Measurements from ENCODE around the gene ATP13A4. TPM values are rescaled to one million over a fixed set of nuclear protein-coding genes. Genes with fewer than 3 reads are reported as not detected.

The ATP13A4 gene
- polyA plus RNA-seq, 3 donors, result 0.72 to 1.2 (median 1.2) TPM

DNA sequence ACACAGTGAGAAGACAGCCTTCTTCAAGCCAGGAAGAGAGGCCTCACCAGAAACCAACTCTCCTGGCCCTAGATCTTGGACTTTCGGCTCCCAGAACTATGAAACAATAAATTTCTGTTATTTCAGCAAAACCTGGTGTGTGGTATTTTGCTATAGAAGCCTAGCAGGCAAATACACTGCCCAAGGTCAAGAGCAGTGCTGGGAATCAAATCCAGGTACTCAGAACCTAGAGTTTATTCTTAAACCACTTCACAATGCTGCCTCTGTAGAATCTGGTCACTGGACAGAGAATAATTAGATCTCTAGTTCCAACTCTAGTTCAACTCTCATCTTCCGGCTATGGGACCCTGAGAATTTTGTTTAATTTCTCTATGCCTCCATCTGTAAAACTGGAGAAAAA is 46.6 kb downstream of the ATP13A4 start:
- DNase-seq (ENCODE audit: extremely low read depth in 1 of 11, low read depth in 9 of 11, low spot score in 4 of 11), result no peak

DNA sequence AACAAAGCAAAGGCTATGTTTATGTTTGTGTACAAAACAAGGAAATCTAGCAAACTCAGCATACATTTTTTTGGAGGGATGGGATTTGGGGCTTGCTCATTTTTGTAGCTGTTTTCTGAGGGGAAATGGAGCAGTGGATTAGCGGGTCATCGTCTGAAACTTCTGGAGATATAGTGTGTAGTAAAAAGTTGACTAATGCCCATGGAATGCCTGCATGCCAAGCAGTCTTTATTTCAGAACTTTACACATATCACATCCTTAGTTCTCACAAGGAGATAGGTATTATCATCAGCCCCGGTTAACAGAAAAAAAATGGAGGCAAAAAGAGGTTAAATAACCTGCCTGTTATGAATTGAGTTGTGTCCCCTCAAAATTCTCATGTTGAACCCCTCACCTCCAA is 47.1 kb downstream of the ATP13A4 start:
- no peak for DNase-seq (ENCODE audit: extremely low read depth in 1 of 11, low read depth in 9 of 11, low spot score in 4 of 11)

DNA sequence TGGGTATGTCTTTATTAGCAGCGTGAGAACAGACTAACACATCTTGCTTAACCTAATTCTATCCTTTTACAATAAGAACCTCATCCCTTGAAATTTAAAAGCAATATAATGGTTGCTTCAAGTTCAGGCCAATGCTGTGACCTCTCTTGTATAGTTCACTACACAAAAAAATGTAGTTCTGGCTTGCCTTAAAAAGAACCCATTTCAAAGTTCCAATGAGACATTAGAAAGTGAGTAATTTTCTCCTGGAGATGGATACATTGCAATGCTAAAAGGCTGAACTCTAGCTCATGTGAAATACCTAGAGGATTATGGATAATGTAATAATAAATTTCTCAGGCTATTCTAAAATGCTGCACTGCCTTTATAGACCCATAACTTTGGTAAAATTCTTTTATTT is 47.8 kb downstream of the ATP13A4 start:
- DNase-seq (ENCODE audit: extremely low read depth in 1 of 11, low read depth in 9 of 11, low spot score in 4 of 11), result no peak

DNA sequence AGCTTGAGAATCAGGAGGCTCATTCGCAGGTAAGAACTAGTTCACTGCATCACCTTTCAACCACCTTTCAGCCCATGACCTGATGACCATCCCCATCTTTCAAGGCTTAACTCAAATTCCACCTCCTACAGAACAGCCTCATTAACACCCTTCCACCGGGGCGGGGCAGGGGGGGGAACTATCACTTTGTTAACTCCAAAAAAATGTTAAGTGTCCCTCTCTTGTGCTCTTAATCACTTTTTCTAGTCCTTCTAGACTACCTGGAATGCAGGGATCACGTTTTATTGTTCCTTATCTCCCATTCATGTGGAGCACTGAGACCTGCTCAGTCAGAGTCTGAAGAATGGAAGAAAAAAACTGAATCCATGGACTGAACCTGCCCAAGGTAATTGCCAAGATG is 51.8 kb downstream of the ATP13A4 start:
- no peak for DNase-seq (ENCODE audit: extremely low read depth in 1 of 11, low read depth in 9 of 11, low spot score in 4 of 11)

DNA sequence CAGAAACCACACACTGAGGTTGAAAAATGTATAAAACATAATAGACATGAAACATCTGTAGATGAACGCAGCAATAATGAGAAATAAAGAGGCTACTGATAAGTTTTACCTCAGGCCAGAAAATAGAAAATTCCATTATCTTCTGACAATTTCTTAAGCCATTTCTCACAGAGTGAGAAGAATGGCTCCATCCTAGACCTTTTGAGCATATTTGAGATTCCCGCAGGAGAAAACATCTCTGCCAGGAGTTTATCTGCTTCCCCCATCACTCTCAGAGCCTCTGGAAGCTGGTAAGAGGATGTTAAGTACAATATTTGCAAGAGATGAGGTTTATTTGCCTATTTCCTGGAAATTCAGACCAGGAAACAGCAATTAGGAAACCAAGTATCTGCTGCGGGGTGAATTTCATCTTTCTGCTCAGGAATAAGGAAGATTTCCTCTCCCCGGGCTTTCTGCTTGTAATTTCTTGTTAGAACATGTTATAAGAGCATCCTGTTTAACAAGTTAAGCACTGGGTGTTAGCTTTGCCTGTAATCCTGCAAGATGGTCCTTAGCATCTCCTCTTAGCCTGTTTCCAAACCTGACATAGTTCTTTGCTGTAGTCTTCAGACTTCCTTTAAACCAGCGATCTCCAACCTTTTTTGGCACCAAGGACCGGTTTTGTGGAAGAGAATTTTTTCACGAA is 54.8 kb downstream of the ATP13A4 start:
- DNase-seq (ENCODE audit: extremely low read depth in 1 of 11, low read depth in 9 of 11, low spot score in 4 of 11), result no peak

DNA sequence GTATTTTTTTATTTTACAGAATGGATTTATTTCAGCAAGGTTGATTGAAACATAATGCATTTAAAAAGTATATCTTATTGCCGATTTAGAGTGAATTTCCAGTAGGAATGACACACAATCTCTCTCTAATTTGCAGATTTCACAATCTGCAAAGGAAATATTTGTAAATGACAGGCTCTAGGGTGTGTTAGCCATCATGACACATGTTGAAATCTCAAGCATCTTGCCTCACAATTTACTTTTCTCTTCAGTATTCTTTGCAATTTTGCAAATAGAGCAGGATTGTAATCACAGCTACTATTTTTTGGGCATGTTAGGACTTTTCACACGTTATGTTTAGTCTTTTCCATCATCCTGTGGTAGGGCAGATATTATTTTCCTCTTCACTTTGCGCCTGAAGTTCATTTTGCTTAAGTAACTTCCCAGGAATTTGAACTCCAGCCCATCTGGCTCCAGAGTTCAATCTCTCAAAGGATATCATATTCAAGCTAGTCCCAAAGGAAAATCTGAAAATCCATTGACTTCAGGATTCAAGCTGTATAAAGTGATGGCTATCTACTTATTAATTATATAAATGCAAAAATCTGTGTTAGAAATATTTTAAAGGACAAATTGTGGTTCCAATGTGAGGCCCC is 55.4 kb downstream of the ATP13A4 start:
- no peak for DNase-seq (ENCODE audit: extremely low read depth in 1 of 11, low read depth in 9 of 11, low spot score in 4 of 11)

DNA sequence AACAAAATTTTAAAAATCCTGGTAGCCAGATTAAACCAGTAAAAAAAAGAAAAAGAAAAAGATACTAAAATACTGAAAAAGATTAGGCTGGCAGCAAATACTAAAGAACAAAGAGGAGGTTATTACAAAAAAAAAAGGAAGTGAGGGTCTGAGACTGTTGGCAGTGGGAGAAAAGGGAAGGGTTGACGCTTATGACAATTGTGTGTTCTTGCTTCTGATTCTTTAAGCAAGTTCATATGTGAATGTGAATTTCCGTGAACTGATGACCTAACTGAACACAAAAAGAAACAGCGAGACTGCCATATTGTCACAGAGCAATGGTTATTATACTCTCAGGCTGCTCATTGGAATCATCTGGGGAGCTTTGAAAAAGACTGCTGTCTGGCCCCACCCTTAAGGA is 56.5 kb downstream of the ATP13A4 start:
- DNase-seq (ENCODE audit: extremely low read depth in 1 of 11, low read depth in 9 of 11, low spot score in 4 of 11), result no peak

DNA sequence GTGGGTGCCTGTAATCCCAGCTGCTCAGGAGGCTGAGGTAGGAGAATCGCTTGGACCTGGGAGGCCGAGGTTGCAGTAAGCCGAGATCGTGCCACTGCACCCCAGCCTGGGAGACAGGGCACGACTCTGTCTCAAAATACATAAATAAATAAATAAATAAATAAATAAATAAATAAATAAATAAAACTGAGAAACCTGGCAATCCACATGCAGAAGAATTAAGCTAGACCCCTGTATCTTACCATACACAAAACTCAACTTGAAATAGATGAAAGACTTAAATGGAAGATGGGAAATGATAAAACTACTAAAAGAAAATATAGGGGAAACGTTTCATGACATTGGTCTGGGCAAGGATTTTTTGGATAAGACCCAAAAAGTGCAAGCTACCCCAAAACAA is 58.0 kb downstream of the ATP13A4 start:
- no peak for DNase-seq (ENCODE audit: extremely low read depth in 1 of 11, low read depth in 9 of 11, low spot score in 4 of 11)

DNA sequence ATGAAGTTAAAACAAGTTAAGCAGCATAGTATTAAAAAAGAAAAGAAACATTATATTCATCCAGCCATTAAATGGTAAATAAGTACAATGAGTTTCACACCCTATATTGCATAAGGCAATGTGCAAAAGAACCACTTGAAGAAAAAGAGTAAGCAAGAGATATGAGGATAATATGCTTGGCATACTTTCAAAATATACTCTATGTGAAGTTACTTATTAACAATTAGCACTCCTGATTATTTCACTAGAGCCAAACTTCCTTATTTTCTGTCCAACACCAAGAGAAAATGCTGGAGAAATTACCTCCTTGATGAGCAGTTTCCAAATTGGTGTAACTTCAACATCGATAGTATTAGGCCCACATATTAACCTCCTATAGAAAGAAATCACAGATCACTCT is 63.7 kb downstream of the ATP13A4 start:
- DNase-seq (ENCODE audit: extremely low read depth in 1 of 11, low read depth in 9 of 11, low spot score in 4 of 11), result no peak

DNA sequence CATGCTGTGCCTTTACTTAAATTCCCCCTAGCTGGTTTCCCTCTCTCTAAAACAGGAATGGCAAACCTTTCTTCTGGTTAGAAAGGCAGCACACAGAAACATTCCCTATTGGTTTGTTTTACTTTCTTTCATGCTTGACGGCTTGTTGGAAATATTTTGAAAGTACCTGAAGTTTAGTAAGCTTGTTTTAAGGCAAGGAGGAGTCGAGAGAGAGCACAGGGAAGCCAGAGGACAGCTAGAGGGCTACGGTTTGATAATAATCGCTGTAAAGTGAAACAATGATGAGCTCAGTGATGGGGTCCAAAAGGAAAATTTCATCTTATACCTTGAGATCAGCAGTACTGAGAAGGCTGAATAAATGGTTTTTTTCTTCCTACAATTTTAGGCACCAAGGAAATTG is 64.1 kb downstream of the ATP13A4 start:
- DNase-seq (ENCODE audit: extremely low read depth in 1 of 11, low read depth in 9 of 11, low spot score in 4 of 11), result no peak

DNA sequence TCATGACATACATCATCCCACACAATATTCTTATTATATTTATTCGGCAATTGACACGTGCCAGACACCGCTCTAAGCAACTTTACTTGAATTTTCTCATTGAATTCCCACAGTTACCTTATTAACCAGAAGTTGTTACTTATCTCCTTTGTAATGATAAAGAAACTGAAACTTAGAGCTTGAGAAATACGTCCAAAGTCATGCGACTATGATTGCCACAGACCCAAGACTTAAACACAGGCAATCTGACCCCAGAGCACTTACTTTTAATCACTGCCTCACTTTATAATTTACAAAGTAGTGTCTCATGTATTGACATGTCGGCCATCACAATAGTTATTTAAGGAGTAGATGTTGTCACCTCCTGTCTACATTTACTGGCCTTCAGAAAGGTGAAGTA is 64.7 kb downstream of the ATP13A4 start:
- no peak for DNase-seq (ENCODE audit: extremely low read depth in 1 of 11, low read depth in 9 of 11, low spot score in 4 of 11)

DNA sequence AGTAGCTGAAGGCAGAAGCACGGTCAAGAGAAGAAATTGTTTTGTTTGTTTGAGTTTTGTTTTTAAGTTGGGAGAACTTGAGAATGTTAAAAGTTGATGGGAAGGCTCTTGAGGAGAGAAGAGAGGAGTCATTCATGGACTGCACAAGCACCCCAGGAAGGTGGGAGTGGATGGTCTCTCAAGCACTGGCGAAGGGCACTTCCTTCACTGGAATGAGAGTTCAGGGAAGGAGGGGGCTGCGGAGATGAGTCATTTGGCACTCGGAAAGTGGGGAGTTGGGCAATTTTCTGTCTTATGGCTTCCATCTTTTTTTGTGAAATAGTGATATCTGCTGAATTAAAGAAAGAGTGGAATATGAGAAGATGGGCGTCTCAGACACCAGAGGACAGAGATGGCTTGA is 66.0 kb downstream of the ATP13A4 start:
- no peak for DNase-seq (ENCODE audit: extremely low read depth in 1 of 11, low read depth in 9 of 11, low spot score in 4 of 11)

DNA sequence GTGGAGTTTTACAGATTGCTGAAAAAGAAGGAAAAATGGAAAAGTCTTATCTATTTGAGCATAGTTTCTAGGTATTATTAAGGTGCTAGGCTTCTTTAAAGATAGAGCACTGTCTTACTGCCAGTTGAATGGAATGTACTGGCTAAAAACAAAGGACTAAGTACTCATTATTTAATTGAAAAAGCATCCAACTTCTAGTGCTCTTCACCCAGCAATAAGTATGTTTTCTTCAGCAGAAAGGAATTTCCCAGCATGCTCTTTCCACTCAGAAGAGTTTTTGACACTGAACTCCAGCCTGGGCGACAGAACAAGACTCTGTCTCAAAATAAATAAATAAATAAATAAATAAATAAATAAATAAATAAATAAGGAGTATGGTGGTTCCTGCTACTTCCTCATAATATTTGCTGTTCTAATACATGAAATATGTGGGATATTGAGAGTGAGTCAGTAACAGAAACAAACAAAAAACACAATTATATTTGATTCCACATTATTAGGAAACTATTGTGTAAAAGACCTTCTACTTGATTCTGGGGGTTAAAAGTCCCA is 70.6 kb downstream of the ATP13A4 start:
- no peak for DNase-seq (ENCODE audit: extremely low read depth in 1 of 11, low read depth in 9 of 11, low spot score in 4 of 11)

DNA sequence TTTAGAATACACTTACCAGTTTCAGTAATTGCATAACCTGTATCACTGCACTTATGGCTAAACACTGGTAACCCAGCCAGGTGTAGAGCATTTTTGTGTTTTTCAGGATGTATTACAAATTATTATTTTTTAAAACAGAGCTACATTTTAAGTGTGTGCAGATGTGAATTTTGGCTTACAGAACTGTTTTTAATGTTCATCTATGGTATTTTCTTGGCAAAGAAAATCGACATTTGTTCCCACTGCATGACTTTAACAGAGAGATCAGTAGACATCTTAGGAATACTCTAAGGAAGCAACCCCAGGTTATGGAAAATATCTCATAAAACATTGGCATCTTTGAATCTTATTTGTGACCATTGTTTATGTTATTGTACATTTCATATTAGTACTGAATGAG is 73.3 kb downstream of the ATP13A4 start:
- no peak for DNase-seq (ENCODE audit: extremely low read depth in 1 of 11, low read depth in 9 of 11, low spot score in 4 of 11)

DNA sequence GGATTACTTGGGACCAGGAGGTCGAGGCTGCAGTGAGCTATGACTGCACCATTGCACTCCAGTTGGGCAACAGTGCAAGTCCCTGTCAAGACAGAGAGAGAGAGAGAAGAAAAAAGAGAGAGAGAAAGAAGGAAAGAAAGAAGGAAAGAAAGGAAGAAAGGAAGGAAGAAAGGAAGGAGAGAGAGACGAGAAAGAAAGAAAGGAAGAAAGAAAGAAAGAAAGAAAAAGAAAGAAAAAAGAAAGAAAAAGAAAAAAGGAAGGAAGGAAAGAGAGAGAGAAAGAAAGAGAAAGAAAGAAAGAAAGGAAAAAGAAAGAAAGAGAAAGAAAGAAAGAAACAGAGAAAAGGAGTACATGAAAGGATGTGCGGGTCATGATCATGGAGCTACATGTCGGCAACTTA is 80.2 kb downstream of the ATP13A4 start:
- DNase-seq (ENCODE audit: extremely low read depth in 1 of 11, low read depth in 9 of 11, low spot score in 4 of 11), result no peak

DNA sequence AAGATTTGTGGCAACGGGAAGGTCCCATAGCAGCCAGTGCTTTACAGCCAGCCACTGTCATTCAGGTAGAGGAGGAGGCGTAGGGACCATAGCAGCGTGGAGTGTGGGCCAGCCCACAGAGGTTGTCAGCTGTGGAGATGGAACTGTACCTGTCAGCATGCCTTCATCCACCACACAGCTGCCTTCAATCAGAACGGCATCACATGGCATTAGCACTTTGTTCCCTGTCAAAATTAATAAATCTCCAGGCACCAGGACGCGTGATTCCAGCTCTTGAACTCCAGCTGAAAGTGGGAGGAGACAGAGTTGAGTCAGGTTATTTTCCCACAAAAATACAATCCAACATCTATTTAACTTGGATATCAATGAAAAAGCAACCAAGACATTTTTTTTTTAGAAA is 84.0 kb downstream of the ATP13A4 start:
- no peak for DNase-seq (ENCODE audit: extremely low read depth in 1 of 11, low read depth in 9 of 11, low spot score in 4 of 11)

DNA sequence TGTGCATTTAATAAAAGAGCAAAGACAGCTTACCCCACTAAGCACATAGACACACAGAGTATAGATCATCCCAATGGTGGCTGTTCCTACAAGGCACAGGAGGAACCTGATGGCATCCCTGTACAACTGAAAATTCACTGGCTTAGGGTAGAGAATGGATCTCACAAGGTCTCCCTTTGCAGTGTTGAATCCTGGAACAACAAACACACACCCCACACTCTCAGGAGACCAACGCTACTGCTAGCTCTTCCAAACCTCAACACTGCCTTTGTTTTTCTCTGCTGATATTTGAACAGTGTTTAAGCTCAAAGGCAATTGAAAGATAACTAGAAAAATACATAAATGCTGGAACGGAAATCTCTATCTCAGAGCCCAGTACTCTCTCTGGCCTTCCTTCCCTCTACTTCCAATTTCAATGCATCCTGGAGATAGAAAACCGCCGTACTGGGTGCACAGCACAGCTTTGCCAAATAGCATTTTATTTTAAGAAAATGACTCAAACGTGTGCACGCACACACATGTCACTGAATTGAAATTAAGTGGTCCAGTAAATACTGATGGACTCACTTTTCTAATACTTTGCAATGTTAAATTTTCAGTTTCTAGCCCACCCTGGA is 88.6 kb downstream of the ATP13A4 start:
- no peak for DNase-seq (ENCODE audit: extremely low read depth in 1 of 11, low read depth in 9 of 11, low spot score in 4 of 11)

DNA sequence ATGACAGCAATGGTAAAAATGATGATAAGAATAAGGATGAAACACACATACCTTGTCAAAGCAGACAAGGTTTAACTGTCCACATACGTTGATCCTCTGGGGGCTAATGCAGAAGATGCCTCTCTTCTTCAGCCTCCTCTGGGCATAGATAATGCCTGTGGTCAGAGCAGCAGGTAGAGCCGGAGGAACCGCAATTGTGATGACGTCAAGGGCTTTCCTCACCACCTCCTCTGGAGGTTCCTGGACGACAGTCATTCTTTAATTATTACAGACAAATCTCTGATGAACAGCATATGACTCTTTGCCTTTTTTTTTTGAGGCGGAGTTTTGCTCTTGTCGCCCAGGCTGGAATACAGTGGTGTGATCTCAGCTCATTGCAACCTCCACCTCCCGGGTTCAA is 89.8 kb downstream of the ATP13A4 start:
- no peak for DNase-seq (ENCODE audit: extremely low read depth in 1 of 11, low read depth in 9 of 11, low spot score in 4 of 11)

DNA sequence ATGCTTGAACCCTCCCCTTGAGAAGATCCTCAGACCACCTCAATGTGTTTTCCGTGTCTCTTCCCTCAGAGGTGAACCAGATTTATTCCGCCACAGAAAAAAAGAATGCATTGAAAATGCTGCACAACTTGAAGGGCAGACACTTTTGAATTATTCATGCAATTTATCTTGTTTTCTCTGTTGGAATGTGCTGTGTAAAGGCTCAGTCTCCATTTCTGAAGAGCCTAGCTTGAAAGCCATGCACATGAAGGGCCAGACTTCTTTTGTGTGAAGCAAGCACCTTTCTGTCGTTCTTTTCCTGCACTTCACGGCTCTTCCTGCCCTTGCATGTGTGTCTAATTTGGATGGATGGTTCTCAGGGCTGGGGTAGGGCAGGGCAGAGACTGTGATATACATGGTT is 97.2 kb downstream of the ATP13A4 start:
- DNase-seq (ENCODE audit: extremely low read depth in 1 of 11, low read depth in 9 of 11, low spot score in 4 of 11), result no peak

DNA sequence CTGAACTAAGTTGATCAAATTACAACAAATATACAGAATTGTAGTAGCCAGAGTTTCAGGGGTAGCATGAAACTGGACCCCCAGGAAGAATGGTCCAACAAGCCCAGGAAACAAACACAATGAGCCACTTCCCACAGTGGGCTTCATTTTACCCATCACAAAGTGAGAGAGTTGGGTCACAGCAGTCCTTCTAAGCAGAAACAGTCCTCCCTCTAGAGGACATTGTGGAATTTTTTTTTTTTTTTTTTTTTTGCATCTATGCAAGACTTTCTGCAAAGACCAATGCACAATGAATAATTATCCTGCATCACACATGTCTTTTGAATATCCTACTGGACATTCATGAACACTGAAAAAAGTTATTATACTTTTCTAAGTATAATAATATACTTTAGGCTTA is 102.4 kb downstream of the ATP13A4 start:
- DNase-seq (ENCODE audit: extremely low read depth in 1 of 11, low read depth in 9 of 11, low spot score in 4 of 11), result no peak

DNA sequence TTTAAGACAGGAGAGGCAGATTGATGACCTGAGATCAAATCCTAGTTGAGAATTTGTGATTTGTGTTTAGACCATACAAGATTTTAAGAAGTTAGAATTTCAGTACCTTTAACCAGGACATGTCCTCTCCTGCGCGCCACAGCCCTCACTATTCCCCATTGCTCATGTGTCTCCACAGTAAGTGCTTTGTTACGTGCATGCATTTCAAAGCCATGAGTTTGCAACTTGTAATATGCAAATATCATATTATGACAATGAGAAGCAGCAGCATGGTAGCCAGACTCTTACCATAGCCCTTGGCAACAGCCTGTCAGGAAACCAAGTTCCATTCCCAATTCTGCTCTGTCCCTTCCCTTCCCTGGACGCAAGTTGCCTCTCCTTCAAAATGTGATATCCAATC is 102.8 kb downstream of the ATP13A4 start:
- DNase-seq (ENCODE audit: extremely low read depth in 1 of 11, low read depth in 9 of 11, low spot score in 4 of 11), result no peak

Data from renal cortex interstitium (tissue), 11 donors.